DMS79 treated with DMSO at 0.1 percent for 48 hours (cell line): ENCODE results near the gene ABHD2.
"Not testable (repeated sequence)": the region's sequence is repeated elsewhere in the genome, so short reads cannot be mapped to it uniquely, and the experiment has no call there.

Experiments used
- DNase-seq: peaks from one replicate; lab custom pipeline; 2025; lab: John Stamatoyannopoulos, UW

Gene ABHD2

DNA sequence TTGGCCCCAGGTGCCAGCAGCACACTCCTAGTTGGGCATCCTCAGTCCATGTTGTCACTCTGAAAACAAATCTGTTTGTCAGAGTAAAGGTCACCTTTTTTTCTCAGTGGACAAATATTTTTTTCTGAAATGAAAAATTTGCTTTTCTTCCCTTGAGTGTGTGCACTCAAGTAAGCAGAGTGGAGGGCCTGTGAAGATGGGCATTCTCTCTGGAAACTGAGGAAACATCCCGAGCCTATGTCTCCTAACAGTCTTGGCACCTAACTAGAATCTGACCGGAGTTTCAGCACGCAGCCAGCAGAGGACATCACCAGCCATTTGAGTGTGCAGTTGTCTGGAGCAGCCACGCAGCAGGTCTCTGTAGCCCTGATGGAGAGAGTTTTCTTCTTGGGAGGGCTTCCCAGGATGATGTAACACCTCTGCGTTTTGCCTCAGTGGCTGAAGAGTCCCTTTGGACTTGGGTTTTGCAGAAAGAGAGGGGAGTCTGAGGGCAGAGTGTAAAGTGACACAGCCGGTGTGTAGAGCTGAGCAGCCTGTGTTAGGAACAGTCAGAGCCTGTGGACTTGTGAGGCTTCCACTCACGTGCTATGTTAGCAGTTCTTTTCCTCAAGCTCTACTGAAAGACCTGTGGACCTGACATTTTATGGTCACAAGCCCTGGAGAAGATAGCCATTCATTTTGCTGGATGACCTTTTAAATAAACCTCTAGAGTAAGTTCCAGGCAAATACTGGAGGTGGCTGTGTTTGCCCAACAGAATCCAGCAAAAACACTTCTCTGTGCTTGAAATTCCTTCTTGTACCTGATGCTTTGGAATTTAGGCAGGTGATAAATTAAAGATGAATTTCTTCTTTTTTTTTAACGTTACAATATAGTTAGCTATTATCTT, 51.6 kb downstream of the ABHD2 start:
- DNase-seq = no peak

GRCh38 chr15:89140595-89140994, 52.3 kb downstream of the ABHD2 start:
- no peak for DNase-seq

DNA sequence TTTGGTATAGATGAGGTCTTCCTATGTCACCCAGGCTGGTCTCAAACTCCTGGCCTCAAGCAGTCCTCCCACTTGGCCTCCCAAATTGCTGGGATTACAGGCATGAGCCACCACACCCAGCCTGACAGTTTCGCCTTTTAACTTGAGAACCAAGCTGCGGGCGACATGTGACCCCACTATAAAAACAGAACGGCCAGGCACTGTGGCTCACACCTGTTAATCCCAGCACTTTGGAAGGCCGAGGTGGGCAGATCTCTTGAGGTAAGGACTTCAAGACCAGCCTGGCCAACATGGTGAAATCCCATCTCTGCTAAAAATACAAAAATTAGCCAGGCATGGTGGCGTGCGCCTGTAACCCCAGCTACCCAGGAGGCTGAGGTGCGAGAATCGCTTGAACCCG, 52.9 kb downstream of the ABHD2 start:
- not testable (repeated sequence) for DNase-seq

DNA sequence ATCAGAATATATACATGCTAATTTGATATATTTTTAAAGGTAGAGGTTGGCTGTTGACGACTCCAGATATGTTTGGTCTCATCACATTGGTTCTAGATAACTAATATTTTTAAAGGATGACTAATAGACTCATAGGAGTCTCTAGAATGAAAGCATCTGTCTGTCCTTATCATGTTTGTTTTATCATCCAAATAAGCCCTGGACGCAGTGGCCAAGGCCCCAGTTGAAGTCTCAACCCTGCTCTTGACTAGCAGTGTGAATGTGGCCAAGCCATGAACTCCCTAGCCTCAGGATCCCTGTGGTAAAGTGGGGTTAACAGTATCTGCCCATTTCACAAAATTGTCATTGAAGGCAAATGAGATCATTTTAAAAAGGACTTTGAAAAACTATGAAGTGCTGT, 53.6 kb downstream of the ABHD2 start:
- DNase-seq = no peak

DNA sequence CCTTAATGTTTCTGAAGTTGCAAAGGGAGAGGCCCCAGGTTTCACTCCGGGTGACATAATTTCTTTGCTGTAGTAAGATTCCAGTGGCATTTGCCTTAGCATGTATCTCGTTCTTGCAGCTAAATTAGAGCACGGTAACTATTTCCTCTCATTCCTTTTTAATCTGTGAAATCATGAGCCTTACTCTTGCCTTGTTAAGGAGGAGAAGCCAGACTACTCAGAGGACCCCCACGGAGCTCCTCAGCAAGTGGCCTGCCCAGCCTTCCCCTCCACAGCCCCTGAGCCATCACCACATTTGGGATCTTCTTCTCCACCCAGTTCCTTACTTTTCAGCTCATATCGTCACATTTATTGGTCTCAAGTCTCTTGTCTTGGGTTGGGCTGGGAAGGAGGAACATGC, 54.2 kb downstream of the ABHD2 start:
- no peak for DNase-seq

- DNase-seq = peak; percentile 13
These were observed 55.4 kb downstream of the ABHD2 start for GRCh38 chr15:89143503-89144162.

DNA sequence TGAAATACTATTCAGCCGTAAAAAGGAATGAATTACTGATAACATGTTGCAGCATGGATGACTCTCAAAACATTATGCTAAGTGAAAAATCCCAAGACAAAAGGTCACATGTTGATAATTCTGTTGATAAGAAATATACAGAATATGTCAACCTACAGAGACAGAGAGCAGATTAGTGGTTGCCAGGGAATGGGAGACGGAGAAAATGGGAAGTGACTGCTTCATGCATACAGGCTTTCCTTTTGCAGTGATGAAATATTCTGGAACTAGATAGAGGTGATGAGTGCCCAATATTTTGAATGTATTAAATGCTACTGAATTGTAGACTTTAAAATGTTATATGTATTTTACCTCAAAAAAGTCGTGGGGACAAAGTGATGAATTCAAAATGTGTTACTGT, 56.2 kb downstream of the ABHD2 start:
- no peak for DNase-seq

DNA sequence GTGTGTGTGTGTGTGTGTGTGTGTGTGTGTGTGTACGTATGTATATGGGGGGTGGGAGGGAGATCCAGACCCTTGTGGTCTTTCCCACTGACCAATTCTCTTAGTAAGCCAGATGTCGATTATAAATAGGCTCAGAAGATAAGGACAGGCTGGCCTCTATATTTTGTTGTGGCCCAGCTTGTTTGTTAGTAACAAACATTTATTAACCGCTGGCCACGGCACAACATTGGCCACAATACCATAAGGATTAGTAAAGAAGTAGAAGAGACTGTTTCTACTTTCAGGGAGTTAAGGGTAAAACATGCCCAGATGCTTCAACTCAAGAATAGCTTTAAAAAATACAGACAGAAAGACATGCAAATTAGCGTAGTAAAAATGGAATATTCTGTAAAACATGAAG, 58.1 kb downstream of the ABHD2 start:
- DNase-seq = no peak

DNA sequence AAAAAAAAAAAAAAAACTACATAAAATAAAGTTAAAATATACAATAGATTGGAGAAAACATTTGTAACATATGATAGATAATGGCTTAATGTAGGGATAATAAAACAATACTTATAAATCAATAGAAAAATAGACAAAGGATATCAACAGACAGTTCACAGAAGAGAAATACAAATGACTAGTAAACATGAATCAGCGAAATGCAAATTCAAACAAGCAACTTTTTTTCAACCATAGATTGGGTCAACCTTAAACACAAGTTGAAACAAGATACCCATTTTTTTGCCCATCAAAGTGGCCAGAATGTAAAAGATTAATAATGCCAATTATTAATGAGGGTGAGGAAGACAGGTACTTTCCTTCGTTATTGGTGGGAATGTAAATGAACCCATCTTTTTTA, 59.9 kb downstream of the ABHD2 start:
- DNase-seq = no peak

GRCh38 chr15:89149501-89150101, 61.3 kb downstream of the ABHD2 start:
- DNase-seq = no peak

- DNase-seq = peak; percentile 4
These were observed 62.0 kb downstream of the ABHD2 start for GRCh38 chr15:89150287-89150686.

DNA sequence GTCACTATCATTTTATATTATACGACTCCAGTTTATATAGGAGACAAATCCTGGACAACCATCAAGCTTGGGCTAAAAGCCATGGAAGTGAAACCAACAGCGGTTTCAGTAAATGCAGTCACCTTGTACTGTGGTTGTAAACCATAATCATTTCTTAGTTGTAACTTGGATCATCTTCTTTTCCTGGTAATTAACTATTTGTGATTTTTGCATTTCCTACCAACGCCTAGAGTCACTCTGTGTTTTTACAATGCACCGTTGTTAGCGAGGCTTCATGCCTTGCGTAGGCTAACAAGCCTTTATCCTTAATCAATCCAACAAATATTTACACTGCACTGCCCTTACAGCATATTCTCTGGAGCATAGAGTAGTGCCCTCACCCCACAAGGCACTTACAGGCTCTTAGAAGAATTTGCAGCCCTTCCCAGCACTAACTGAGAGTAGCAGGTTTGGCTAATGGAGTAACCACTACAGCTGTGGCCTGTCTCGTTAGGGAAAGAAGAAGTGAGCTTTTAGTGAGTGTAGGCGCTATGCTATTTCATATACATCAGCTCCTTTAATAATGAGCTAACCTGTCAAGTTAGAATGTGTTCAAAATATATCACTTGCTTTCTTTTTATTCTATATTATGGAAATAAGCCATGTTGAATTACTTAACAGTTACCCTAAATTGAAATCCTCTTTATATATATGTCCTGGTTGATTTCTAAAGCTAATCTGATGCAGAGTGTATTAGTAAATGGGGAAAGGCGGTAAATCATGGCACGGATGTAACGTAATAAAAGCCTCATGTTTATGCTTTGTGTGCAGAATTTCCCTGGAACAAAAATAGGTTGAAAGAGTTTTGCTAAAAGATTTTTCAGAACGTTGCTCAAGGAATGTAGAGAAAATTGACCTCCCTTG, 62.8 kb downstream of the ABHD2 start:
- peak; percentile 77 for DNase-seq

- no peak for DNase-seq
These were observed 66.9 kb downstream of the ABHD2 start for GRCh38 chr15:89155122-89155521.

DNA sequence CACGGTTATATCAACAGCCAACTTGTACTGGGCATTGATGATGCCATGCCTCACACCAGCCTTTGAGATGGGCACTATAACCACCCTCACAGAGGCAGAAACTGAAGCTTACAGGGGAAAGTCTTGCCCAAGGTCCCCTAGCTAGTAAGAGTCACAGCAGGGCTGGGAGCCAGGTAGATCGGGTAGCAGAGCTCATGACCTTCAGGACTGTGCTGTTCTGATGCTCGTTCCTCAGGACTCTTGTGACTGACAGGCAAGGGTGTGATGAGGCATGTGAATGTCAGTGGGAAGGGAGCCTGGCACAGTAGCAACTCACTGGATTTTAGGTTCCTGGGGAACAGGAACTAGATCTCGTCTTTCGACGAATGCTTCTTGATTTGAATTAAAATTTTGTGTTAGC, 67.4 kb downstream of the ABHD2 start:
- no peak for DNase-seq

GRCh38 chr15:89157061-89157460, 68.8 kb downstream of the ABHD2 start:
- DNase-seq = no peak

- DNase-seq = no peak
These were observed 69.8 kb downstream of the ABHD2 start for GRCh38 chr15:89157918-89158564.

DNA sequence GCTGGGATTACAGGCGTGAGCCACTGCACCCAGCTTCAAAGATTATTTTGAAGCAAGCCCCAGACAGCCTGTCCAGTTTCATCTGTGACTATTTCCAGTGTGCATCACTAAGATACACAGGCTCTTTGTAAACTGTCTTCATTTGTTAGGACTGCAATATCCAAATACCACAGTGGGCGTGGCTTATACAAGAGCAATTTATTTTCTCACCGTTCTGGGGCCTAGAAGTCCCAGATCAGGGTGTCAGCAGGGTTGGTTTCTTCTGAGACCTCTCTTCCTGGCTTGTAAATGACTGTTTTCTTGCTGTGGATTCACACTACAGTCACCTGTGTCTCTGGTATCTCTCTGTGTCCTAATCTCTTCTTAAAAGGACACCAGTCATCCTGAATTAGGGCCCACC, 73.4 kb downstream of the ABHD2 start:
- DNase-seq = no peak

GRCh38 chr15:89163271-89164055, 75.2 kb downstream of the ABHD2 start:
- DNase-seq = no peak

DNA sequence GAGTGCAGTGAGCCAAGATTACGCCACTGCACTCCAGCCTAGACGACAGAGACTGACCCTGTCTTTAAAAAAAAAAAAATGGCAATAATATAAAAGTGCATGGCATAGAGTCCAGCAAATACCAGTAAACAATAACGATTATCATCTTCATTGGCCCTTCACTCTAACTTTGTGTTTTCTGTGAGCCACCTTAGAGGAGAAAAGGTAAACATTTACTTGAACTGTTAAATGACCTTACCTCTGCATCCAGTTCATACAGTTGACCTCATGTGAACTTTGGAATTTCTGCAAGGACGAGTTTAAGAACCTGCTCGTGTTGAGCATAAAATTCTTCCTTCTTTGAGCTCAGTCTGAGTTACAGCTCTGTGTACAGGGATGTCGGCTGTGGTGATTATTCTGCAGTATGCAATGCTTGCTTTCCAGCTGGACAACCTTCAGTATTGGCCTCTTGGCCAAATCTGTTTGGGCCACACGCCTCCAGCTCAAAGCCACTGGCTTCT, 76.5 kb downstream of the ABHD2 start:
- DNase-seq = no peak

DNA sequence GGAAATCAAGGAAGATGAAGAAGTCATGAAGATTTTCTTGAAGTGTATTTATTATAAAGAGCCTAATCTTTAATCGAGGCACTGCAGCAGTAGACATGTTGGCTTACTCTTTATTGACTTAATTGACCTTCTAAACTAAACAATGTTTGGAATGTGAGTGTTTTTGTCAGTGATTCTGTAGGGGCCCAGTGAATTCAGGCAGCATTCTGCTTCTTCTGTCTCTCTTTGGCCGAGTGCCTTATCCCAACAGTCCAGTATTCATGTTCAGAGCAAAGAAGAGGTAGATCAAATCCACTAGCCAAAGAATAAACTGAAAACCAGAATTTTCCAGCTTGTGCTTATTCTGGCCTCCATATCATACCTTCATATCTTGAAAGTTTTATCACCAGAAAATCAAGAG, 77.4 kb downstream of the ABHD2 start:
- no peak for DNase-seq
